DMS153 (cell line): Measurements from ENCODE around the gene EIF3F.

Experiments used
- DNase-seq: peaks from one replicate; lab custom pipeline; 2025; lab: John Stamatoyannopoulos, UW

The EIF3F gene

GRCh38 chr11:8039530-8040260 is 52.6 kb downstream of the EIF3F start:
- DNase-seq, result no peak

DNA sequence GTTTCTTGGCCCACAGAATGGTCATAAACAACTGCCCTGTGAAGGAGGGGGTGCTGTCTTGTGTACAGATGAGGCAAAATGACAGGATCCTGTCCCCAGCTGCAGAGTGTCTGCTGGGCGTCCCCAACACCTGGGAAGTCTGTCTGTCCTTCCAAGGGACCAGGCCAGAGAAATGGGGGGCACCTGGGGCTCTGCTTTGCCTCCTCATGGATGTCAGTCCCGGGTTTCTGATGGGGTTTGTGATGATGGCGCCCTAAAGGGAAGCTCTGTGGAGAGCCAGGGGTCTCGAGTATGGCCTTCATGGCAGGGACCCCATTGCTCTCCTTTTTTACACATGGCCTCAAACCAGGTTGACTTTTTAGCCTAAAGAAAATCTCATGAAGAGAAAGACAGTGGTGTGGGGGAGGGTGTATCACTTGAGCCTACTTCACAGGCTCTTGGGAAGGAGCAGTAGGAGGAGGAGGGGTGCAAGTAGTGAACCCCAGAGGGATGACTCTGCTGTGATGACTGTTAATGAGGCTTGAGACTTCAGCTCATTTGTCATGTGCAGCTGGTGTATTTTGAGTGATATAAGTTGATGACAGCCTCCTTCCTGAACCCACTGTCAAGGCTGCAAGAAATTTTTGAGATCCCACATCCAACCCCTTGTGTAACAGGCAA is 53.3 kb downstream of the EIF3F start:
- no peak for DNase-seq

DNA sequence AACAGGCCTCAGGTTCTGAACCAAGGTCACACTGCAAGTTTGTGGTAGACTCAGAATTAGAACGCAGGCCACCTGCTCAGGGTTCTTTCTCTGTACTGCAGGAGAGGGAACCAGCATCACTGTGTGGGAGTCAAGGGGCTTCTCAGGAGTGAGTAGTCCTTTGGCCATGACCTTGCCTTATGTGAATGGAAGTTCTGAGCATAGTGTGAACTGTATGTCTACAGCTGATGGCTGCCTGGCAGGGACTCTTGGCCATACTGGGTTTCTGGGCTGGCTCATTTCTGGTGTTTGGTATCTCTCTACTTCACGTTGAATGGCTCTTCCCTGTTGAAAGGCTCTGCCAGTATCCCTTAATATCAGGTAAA is 53.8 kb downstream of the EIF3F start:
- DNase-seq, result no peak

DNA sequence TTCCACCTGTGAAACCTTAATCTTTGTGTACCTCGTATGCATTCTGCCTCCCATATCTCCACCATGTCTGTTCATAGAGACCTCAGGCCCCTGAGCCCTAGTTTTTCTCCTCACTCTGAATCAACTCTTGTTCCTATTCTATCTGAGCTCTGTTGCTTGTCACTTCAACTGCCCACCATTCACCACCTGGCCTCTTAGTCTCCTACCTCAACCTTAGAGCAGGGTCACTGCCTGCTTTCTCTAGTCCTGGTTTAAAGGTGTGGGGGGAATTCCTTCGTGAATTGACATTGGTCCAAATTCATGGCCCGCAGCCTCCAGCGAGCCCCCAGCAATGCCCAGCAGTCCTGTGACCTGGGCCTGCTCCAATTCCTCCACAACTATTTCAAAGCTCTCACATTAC is 54.4 kb downstream of the EIF3F start:
- no peak for DNase-seq

DNA sequence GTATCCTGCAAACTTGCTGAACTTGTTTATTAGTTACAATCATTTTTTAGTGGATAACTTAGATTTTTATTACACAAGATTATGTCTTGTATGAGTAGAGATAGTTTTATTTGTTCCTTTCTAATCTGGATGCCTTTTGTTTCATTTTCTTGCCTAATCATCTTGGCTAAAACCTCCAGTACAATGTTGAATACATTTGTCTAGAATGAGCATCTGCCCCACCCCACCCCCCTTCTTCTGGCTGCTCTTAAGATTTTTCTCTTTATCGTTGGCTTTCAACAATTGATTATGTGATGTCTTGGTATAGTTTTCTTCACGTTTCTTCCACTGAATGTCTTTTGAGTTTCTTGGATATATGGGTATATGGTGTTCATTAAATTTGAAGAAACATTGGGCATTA is 56.6 kb downstream of the EIF3F start:
- DNase-seq, result no peak

GRCh38 chr11:8045839-8046238 is 58.7 kb downstream of the EIF3F start:
- no peak for DNase-seq

- DNase-seq, result no peak
These were observed 60.2 kb downstream of the EIF3F start for GRCh38 chr11:8047382-8047781.

DNA sequence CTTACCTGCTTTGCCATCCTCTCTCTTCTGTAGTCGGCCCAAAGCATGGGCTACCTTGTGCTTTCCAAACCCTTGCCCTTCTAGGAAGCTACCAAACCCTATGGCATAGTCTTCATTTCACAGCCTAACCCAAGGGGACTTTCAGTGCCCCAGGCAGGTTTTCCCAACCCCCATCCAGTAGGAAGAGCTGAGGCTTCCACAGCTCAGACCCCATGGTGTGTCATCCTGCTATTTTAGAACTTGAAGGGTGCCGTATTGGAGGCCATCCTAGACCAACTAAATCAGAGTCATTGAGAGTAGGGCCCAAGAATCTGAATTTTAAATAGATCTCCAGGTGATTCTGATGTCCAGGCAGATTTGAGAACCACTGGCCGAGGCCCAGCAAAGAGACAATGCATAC is 61.9 kb downstream of the EIF3F start:
- no peak for DNase-seq
